NCI-H748 treated with DMSO at 0.1 percent for 48 hours (cell line): ENCODE results near the gene MOB3B.

Source experiments
- DNase-seq: peaks from one replicate; lab custom pipeline; 2025; lab: John Stamatoyannopoulos, UW

Gene MOB3B

DNA sequence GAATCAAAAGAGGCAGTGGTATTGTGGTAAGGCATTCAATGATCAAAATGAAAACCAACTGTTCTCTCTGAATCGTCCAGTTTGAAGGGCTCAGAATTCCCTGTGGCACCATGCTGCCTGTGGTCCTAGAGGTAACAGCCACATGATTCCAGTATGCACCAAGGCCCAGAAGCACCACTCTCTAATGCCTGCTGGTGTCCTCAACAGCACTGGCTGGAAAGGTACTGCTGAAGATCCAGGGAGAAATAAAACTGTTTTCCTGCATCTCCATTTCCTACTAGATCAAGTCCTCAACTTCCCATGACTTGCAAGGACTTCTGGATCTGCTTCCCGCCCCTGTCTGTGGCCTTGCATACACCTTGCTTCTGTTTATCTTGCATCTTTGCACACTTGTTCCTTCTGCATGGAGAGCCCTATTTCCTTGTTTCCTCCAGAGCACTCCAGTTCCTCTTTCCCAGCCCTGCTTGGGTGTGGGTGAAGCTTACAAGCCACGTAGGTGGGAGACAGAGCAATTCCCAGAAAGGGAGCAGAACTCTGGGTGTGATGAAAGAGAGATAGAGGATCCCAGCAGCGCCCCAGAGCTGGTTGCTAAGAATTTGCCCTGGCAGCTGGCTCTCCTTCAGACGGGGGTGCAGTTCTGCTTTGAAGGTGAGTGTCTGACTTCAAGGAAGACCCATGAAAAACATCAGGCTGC is 191.6 kb downstream of the MOB3B start:
- no peak for DNase-seq

DNA sequence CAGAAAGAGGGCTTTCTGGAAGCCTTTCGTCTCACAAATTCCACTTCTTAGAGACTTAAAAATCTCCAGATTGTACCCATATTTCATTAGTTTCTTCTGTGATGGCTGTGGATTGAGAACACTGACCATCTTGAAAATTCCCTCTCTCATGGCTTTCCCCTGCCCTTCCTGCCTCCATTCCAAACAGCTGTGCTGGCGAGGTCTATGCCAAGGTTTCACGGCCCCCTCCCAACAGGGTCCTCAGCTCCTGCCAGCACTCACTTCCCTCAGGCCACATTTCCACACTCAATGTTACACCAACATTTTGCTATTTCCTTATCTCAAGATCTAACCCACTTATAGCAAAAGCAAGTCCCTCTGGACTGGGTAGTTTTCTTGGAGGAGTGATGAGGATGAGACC is 192.4 kb downstream of the MOB3B start:
- DNase-seq = no peak

DNA sequence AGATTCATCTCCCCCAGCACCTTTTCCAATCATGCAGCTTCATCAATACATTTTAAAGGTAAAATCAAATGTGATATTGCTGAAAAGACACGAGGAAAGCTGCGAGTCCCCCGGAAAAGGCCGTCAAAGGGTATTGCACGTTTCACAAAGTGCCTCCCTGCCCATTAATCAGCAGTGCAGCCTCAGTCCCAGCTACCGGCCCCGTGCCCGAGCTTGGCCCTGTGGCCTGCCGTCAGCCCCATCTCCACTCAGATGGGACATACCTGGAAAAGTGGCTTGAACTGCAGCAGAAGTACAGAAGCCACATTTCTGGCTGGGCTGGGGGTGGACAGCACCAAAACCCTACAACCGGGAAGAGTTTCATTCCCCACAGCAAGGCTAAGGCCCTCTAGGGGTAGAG is 192.8 kb downstream of the MOB3B start:
- no peak for DNase-seq

DNA sequence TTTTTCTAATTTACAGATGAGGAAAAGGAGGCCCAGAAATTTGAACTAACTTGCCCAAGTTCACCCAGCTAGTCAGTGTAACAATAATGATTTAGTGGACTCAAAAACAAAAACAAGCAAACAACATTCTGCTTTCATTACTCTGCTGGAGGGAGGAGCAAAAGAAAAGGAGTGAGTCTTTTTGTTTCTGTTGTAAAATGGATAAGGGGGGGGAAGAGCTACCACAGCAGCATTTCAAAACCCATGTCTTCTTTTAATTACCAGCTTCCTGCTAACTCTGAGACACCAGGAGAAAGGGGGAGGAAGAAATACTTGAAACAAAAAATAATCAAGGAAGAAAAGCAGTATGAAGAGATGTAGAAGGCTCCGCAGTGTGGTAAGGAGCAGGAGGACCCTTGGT is 193.5 kb downstream of the MOB3B start:
- DNase-seq = no peak

DNA sequence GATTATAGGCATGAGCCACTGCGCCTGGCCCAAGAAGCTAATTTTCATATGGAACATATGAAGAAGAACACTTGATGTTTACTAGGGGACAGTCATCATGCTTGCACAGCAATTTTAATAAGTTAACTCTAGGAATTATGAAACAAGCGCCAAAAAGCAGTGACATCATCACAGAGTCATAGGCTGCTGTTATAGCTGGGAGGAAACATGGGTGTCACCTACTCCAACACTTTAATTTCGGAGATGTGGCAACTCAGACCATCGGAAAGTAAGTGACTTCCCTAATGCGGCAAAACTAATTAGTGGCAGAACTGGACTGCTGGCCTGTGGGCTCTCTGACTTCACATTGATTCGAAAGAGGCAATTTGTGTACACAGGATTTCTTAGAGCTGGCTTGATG is 194.5 kb downstream of the MOB3B start:
- no peak for DNase-seq

DNA sequence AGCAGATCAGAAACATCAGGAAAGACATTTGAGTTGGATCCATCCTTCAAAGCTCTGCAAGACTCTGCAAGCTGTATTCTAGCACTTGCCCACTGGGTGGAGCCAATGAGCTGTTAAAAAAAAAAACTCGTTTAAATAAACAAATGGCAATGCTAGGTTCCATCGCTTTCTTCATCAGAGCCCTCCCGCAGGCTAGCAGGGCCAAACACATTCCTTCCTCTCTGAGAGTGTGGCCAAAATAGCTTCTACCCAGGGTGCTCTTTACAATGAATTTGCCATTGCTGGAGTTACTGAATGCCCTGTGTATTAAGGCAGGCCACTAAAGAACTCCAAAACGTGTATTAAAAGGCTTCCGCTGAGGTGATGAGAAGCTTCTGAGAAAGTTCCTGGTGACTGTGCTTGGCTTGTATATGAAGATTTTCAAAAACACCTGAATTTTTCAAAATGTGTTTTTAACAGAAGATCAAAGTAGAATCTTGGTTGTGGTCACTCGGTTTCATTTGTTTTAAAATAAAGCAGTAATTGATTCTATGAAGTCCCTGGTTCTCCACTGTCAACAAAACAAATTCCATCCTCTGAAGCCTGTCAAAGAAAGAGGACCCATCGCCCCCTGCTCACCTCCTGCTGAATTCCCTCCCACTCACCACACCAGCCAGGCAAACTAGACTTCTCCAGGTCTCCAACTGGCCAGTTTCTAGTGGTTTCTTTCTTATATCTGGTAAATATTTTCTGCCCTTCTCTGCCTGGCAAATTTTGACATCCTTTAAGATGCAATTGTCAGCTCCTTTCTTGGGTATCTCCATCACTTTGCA is 196.2 kb downstream of the MOB3B start:
- DNase-seq = peak; percentile 60

- no peak for DNase-seq
Measured at GRCh38 chr9:27331393-27331792, 198.2 kb downstream of the MOB3B start.

DNA sequence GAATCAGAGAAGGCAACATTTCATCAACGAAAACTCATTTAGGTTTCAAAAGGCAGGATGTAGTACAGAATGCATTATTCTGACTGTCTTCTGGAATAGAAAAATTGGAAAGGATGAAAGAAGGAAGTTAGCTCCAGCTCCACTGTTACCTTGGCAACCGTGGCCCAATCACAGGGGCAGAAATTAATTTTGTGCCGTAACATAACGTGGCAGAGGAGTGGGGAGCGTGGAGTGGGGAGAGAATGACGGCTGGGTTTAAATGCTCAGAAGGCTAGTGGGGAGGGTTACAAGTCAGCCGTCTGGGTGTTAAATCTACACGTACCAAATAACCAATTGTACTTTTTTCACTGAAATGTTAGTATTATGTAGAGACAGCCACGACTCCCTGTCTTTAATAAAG is 200.3 kb downstream of the MOB3B start:
- DNase-seq = no peak

DNA sequence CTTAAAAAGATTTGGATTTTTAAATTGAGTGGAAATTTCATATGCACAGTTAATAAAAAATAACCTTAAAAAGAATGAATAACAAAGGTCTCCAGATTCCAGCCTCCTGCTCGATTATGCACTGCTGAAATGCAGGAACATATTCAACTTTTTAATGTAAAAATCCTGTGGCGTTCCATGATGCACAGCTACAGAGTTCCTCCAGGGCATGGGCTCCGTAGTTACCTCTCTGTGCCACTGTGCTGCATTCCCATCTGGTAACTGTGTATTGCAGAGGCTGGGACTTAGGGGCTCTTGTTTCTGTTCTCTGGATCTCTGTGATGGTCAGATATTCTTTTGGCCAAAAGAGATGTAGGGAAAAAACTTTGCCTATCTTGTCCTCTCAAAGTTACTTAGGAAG is 201.1 kb downstream of the MOB3B start:
- DNase-seq = no peak

GRCh38 chr9:27311184-27311583 is 218.4 kb downstream of the MOB3B start:
- no peak for DNase-seq

- no peak for DNase-seq
Measured at GRCh38 chr9:27310582-27310981, 219.0 kb downstream of the MOB3B start.

DNA sequence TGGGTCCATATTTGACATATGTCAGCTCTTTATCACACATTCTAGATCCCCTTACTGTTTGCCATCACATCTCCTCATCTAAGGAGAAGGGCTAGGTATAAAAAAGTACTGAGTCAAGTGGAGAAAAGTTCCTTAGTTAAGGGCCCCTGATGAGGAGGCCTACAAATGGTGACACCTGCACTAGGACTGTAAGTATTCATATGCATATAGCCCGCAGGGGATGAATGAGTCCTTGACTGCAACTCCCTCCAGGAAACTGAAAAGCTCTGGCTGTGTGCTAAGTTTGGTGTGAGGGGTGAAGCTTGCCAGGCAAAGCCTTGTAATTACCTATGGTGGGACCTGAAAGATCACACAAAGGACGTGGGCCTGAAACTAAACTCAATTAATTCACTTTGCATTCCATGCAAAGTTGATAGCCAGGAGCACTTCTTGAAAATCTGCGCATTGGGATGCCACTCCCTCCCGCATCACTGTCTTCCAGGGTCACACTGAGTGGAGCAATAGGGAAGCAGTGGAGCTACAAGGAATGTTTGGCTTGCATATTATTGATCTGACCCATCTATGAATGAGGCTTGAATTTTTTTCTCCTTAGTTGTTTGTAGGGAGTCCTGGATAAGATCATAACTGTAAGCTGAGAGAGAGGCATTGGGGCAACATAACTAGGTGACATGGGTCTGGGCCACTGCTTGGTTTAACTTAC is 220.8 kb downstream of the MOB3B start:
- no peak for DNase-seq

DNA sequence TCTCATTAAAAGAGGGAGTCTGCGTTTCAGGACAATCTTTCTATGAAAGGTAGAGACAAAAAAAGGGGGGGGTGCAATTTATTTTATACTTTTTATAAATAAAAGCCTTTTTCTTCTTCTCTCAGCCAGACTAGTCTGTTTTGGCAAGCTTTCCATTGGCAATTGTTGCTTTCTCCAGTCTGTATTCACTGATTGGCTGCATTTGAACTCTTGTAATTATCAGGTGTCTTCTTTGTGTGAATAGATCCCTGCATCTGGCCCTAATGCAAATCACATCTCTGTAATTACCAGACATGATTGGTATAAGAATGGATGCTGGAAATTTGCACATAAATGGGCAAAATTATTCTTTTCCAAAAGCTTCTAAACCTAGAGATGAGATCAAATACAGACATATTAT is 225.1 kb downstream of the MOB3B start:
- no peak for DNase-seq

- no peak for DNase-seq
Measured at GRCh38 chr9:27303219-27303618, 226.4 kb downstream of the MOB3B start.

DNA sequence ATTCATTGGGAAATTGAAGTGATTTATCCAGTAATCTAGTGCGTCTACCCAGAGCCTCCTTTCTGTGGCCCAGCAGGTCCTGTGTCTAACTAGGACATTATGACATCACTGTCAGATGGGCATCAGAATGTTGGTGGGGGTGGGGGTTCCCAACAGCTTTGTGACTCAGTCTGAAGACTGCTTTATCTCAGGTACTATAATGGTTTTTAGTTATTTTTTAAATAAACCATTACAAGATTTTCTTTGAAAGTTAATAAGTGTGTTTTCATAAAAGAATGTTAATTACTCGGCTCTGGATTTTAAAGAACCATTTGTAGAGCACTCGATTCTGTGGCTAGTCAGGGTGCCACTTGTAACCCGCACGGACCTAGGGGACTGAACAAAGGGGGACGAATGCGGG is 232.6 kb downstream of the MOB3B start, which contains the start of gene EQTN:
EQTN (minus strand) TSS at position 101 of the 400 bp plus-strand sequence; CDS start at position 6, 95 bp downstream.
- no peak for DNase-seq

- no peak for DNase-seq
Measured at GRCh38 chr9:27293996-27294395, 235.6 kb downstream of the MOB3B start.

GRCh38 chr9:27292659-27293405 is 236.8 kb downstream of the MOB3B start:
- no peak for DNase-seq

- DNase-seq = no peak
Measured at GRCh38 chr9:27291292-27291691, 238.3 kb downstream of the MOB3B start.

DNA sequence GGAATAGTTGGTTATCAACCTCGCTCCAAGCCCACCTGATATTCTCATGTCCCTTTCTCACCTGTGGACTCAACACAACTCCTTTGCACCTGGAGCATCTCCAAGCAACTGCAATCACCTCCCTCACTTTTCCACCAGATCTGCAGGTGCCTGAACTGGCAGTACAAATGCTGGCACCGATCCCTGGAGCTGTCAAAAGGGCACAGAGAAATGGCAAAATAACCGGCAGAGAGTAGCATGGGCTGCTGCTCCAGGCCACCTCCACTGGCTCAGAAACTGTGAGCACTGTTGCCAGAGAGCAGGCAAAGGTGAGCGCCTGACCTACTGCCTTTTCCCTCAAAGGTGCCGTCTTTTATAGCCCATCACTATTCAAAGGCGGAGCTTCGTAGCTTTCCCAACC is 247.3 kb downstream of the MOB3B start:
- DNase-seq = no peak

GRCh38 chr9:27280860-27281259 is 248.8 kb downstream of the MOB3B start:
- DNase-seq = no peak

- no peak for DNase-seq
Measured at GRCh38 chr9:27280249-27280648, 249.4 kb downstream of the MOB3B start.

DNA sequence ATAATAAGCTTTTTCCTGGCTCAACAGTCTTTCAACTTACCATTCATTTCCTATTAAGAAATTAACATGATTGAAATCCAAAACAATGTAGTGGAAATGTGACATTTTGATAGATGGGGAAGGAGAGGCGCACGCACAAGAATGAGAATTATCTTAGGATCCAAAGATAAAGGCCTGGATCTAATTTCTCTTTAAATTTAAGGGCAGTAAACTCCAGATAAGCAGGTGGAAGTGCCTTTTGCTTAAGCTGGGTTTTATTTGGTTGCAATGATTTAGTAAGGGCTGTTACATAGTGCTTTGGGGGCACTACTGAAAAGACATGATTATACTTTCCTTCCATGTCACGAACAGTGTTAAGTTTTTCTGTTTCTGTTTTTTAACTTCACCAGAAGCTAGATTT is 250.0 kb downstream of the MOB3B start:
- DNase-seq = no peak
